GM19452 (cell line): ENCODE data around the gene CAMSAP3.
"Not testable (repeated sequence)": the region's sequence is repeated elsewhere in the genome, so short reads cannot be mapped to it uniquely, and the experiment has no call there.

ENCODE experiments used
- ATAC-seq: cut with Tn5 transposase; IDR thresholded peaks from one replicate; pipeline ENCODE4 v1.9.1; 2021; ENCODE audit not compliant: unreplicated experiment

The CAMSAP3 gene

GRCh38 chr19:7629347-7630054 is 33.8 kb downstream of the CAMSAP3 start, which contains the start of the genes PET100 and XAB2:
PET100 (plus strand) TSS chr19:7629793; CDS start chr19:7629834, 41 bp downstream.
XAB2 (minus strand) TSS chr19:7629545; CDS start chr19:7629527, 18 bp downstream.
- ATAC-seq, result peak; percentile 84

GRCh38 chr19:7631577-7631976 is 35.9 kb downstream of the CAMSAP3 start:
- ATAC-seq, result no peak

- no peak for ATAC-seq
Measured at GRCh38 chr19:7632340-7633203, 36.9 kb downstream of the CAMSAP3 start.

GRCh38 chr19:7633698-7634097 is 38.0 kb downstream of the CAMSAP3 start, which contains the start of gene PCP2:
PCP2 (minus strand) TSS chr19:7633719; CDS start chr19:7633457, 262 bp downstream.
- ATAC-seq, result no peak

GRCh38 chr19:7635670-7636069 is 40.0 kb downstream of the CAMSAP3 start:
- no peak for ATAC-seq

GRCh38 chr19:7636317-7636690 is 40.6 kb downstream of the CAMSAP3 start:
- no peak for ATAC-seq

- ATAC-seq, result no peak
Measured at GRCh38 chr19:7636691-7637373, 41.2 kb downstream of the CAMSAP3 start, which contains the start of gene STXBP2. STXBP2 (plus strand) TSS chr19:7637110; CDS start chr19:7637150, 40 bp downstream.

GRCh38 chr19:7637374-7638256 is 42.0 kb downstream of the CAMSAP3 start:
- no peak for ATAC-seq

GRCh38 chr19:7638802-7639465 is 43.3 kb downstream of the CAMSAP3 start:
- ATAC-seq, result no peak

GRCh38 chr19:7639863-7640348 is 44.2 kb downstream of the CAMSAP3 start:
- no peak for ATAC-seq

- ATAC-seq, result no peak
Measured at GRCh38 chr19:7640803-7641202, 45.1 kb downstream of the CAMSAP3 start.

- no peak for ATAC-seq
Measured at GRCh38 chr19:7641290-7642276, 45.9 kb downstream of the CAMSAP3 start.

- ATAC-seq, result no peak
Measured at GRCh38 chr19:7642295-7643030, 46.8 kb downstream of the CAMSAP3 start.

- no peak for ATAC-seq
Measured at GRCh38 chr19:7643031-7643415, 47.4 kb downstream of the CAMSAP3 start.

- ATAC-seq, result not testable (repeated sequence)
Measured at GRCh38 chr19:7643629-7644549, 48.2 kb downstream of the CAMSAP3 start.

- ATAC-seq, result no peak
Measured at GRCh38 chr19:7644550-7644877, 48.9 kb downstream of the CAMSAP3 start.

- ATAC-seq, result no peak
Measured at GRCh38 chr19:7645163-7645562, 49.5 kb downstream of the CAMSAP3 start.
